ENCODE data around the gene AIMP1.
"Not testable (repeated sequence)": the region's sequence is repeated elsewhere in the genome, so short reads cannot be mapped to it uniquely, and the experiment has no call there.

- not testable (repeated sequence) for TF ChIP-seq CTCF (IDR thresholded peaks at IDR 0.05; ENCODE audit: poor library complexity); EZH2phosphoT487 (IDR thresholded peaks at IDR 0.05; ENCODE audit: low read depth, severe bottlenecking, unreplicated experiment); EZH2 (IDR thresholded peaks at IDR 0.05; ENCODE audit: borderline replicate concordance)
Observed at GRCh38 chr4:106321814-106322213, 5.5 kb downstream of the AIMP1 start.

Data from hepatocyte (in vitro differentiated cells).